GM23248 (cell line): Measurements from ENCODE around the gene SDR9C7. TPM values are rescaled to one million over a fixed set of nuclear protein-coding genes. Genes with fewer than 3 reads are reported as not detected.
"Not testable (repeated sequence)": the region's sequence is repeated elsewhere in the genome, so short reads cannot be mapped to it uniquely, and the experiment has no call there.

Experiments
- DNase-seq: peaks from one replicate; pipeline ENCODE4 v3.0.0-alpha.2; 2015
- H2AFZ ChIP-seq: fragments of 200-600 bp; sonication (generic); 2 replicates; pipeline ENCODE4 v1.6.1; 2016; ENCODE audit warnings: antibody characterized with exemption
- H3F3A ChIP-seq: fragments of 200-600 bp; sonication (generic); 2 replicates; pipeline ENCODE4 v1.6.1; 2016; ENCODE audit warnings: mild to moderate bottlenecking, antibody characterized with exemption, mixed run types; ENCODE audit not compliant: insufficient read depth
- H3K27ac ChIP-seq: fragments of 200-600 bp; sonication (generic); 2 replicates; pipeline ENCODE4 v1.5.1; 2016; ENCODE audit warnings: mild to moderate bottlenecking
- H3K27me3 ChIP-seq: fragments of 200-600 bp; sonication (generic); replicated peaks from 2 replicates; pipeline ENCODE4 v1.6.1; 2016; ENCODE audit warnings: mild to moderate bottlenecking; ENCODE audit not compliant: insufficient read depth
- H3K36me3 ChIP-seq: fragments of 200-600 bp; sonication (generic); 2 replicates; pipeline ENCODE4 v1.6.1; 2016; ENCODE audit warnings: low read depth, mild to moderate bottlenecking
- H3K4me1 ChIP-seq: fragments of 200-600 bp; sonication (generic); 2 replicates; pipeline ENCODE4 v1.6.1; 2016; ENCODE audit warnings: mild to moderate bottlenecking; ENCODE audit not compliant: insufficient read depth
- H3K4me2 ChIP-seq: fragments of 200-600 bp; sonication (generic); one replicate; pipeline ENCODE4 v1.6.1; 2016; ENCODE audit warnings: mild to moderate bottlenecking; ENCODE audit not compliant: unreplicated experiment
- H3K4me3 ChIP-seq: fragments of 200-600 bp; sonication (generic); 2 replicates; pipeline ENCODE4 v1.5.1; 2016; ENCODE audit warnings: mild to moderate bottlenecking
- H3K79me2 ChIP-seq: fragments of 200-600 bp; sonication (generic); 2 replicates; pipeline ENCODE4 v1.6.1; 2016; ENCODE audit warnings: mild to moderate bottlenecking; ENCODE audit not compliant: insufficient read depth
- H3K9ac ChIP-seq: fragments of 200-600 bp; sonication (generic); 2 replicates; pipeline ENCODE4 v1.6.1; 2016; ENCODE audit warnings: mild to moderate bottlenecking
- H3K9me2 ChIP-seq: fragments of 200-600 bp; sonication (generic); 2 replicates; pipeline ENCODE4 v1.6.1; 2016; ENCODE audit warnings: mixed run types, mild to moderate bottlenecking, moderate library complexity; ENCODE audit not compliant: insufficient read depth
- H3K9me3 ChIP-seq: fragments of 200-600 bp; sonication (generic); one replicate; pipeline ENCODE4 v1.6.1; 2017; ENCODE audit warnings: low read depth
- H4K20me1 ChIP-seq: fragments of 200-600 bp; sonication (generic); 2 replicates; pipeline ENCODE4 v1.6.0; 2016; ENCODE audit not compliant: insufficient read depth
- EZH2 ChIP-seq: fragments of 200-600 bp; sonication (generic); IDR thresholded peaks from 2 replicates; pipeline ENCODE4 v1.6.1; 2018; ENCODE audit warnings: antibody characterized with exemption, mild to moderate bottlenecking; ENCODE audit not compliant: insufficient read depth, poor library complexity, severe bottlenecking
- EZH2phosphoT487 ChIP-seq: fragments of 200-600 bp; sonication (generic); IDR thresholded peaks from 2 replicates; pipeline ENCODE4 v1.6.1; 2018; ENCODE audit warnings: antibody characterized with exemption, moderate library complexity, mild to moderate bottlenecking, low read depth; ENCODE audit not compliant: insufficient read depth
- WGBS, 2 experiments: methylation state at CpG; one replicate each; pipeline ENCODE4 v1.1.6; 2015 to 2017; ENCODE audit warnings: low lambda C conversion rate in 2 of 2, low coverage in 1 of 2; ENCODE audit errors: missing lambda C conversion rate in 2 of 2; 5-methylcytosine and 5-hydroxymethylcytosine counted together
- in situ Hi-C: fragments of 300-500 bp; cut with MboI; formaldehyde crosslinking; loops from 2 replicates; pipeline ENCODE4 v1.15.0; 2020
- polyA plus RNA-seq: library from polyadenylated mRNA; unstranded; fragments of >200 nt; fragmentation: Nextera tagmentation; extraction: Ambion mirVana; gene quantifications from 2 replicates; pipeline ENCODE4 v1.2.1, GENCODE V29; 2016
- total RNA-seq: library from RNA; depleted of rRNA; stranded (reverse); fragments of >200 nt; shearing (Covaris generic); gene quantifications from 2 replicates; pipeline ENCODE4 v1.2.3, GENCODE V29; 2014

The SDR9C7 gene
- total and polyA plus RNA-seq, 2 experiments from 2014 or later: not detected

GRCh38 chr12:56980268-56980667 is 46.1 kb upstream of the SDR9C7 start:
- DNase-seq: no peak
- 78 to 84% methylated on average over 6 of the region's 6 CpGs for WGBS, 2 experiments
- Histone ChIP-seq H3K9me3 (no peaks in the 10 kb centered on the region), H3K36me3 (no peaks in the 10 kb centered on the region), H3K4me2 (no peak overlapping the region), H4K20me1 (no peaks in the 10 kb centered on the region), H3F3A (no peaks in the 10 kb centered on the region), H2AFZ (no peak overlapping the region), H3K4me1 (no peaks in the 10 kb centered on the region), H3K79me2 (no peaks in the 10 kb centered on the region), H3K9ac (no peak overlapping the region), H3K27ac (no peak overlapping the region), H3K27me3 (0 out of 2 replicates have a peak, but pooled peaks cover 6% of the 10 kb centered on the region), H3K9me2 (no peaks in the 10 kb centered on the region), H3K4me3 (no peak overlapping the region)
- no peak for TF ChIP-seq EZH2
- TF ChIP-seq EZH2phosphoT487: no peak
- in situ Hi-C loops: no loop called here

GRCh38 chr12:56979628-56980027 is 45.4 kb upstream of the SDR9C7 start:
- TF ChIP-seq EZH2 (no peak), EZH2phosphoT487 (no peak)
- no peak overlapping the region for H3K9ac ChIP-seq
- H3K27me3 ChIP-seq: 0 out of 2 replicates have a peak, but pooled peaks cover 6% of the 10 kb centered on the region
- DNase-seq: peak; percentile 35
- H3K36me3 ChIP-seq: no peaks in the 10 kb centered on the region
- no peaks in the 10 kb centered on the region for H3K9me2 ChIP-seq
- 86 to 89% methylated on average over 3 of the region's 3 CpGs for WGBS, 2 experiments
- H4K20me1 ChIP-seq: no peaks in the 10 kb centered on the region
- H3K27ac ChIP-seq: no peak overlapping the region
- no peak overlapping the region for H3K4me3 ChIP-seq
- in situ Hi-C loops: no loop called here
- no peaks in the 10 kb centered on the region for H3K9me3 ChIP-seq
- H3K79me2 ChIP-seq: no peaks in the 10 kb centered on the region
- no peak overlapping the region for H3K4me2 ChIP-seq
- no peak overlapping the region for H2AFZ ChIP-seq
- no peaks in the 10 kb centered on the region for H3F3A ChIP-seq
- no peaks in the 10 kb centered on the region for H3K4me1 ChIP-seq

GRCh38 chr12:56978397-56979138 is 44.4 kb upstream of the SDR9C7 start:
- no peaks in the 10 kb centered on the region for H3K4me1 ChIP-seq
- H3K27me3 ChIP-seq: 0 out of 2 replicates have a peak, but pooled peaks cover 6% of the 10 kb centered on the region
- no peaks in the 10 kb centered on the region for H3K9me2 ChIP-seq
- H2AFZ ChIP-seq: no peak overlapping the region
- in situ Hi-C loops: no loop called here
- no peak overlapping the region for H3K9ac ChIP-seq
- H3K9me3 ChIP-seq: no peaks in the 10 kb centered on the region
- no peak overlapping the region for H3K27ac ChIP-seq
- DNase-seq: no peak
- WGBS, 2 experiments: 65 to 87% methylated on average over 3 of the region's 3 CpGs
- no peak overlapping the region for H3K4me2 ChIP-seq
- no peaks in the 10 kb centered on the region for H3F3A ChIP-seq
- H3K4me3 ChIP-seq: no peak overlapping the region
- no peaks in the 10 kb centered on the region for H3K36me3 ChIP-seq
- no peaks in the 10 kb centered on the region for H3K79me2 ChIP-seq
- H4K20me1 ChIP-seq: no peaks in the 10 kb centered on the region
- TF ChIP-seq EZH2phosphoT487 (no peak), EZH2 (no peak)

- H3K79me2 ChIP-seq, H3K27me3 ChIP-seq, H2AFZ ChIP-seq, H3K27ac ChIP-seq, DNase-seq, H3K4me2 ChIP-seq, in situ Hi-C loops, H3F3A ChIP-seq, H3K4me3 ChIP-seq, H3K9me2 ChIP-seq, H3K4me1 ChIP-seq, H3K9me3 ChIP-seq, H4K20me1 ChIP-seq, H3K36me3 ChIP-seq, H3K9ac ChIP-seq: not testable (repeated sequence)
- WGBS, 2 experiments: 34 to 36% methylated on average over 3 to 4 of the region's 4 CpGs
Measured at GRCh38 chr12:56977361-56977760, 43.2 kb upstream of the SDR9C7 start.

- H3K79me2 ChIP-seq, H2AFZ ChIP-seq, H3K4me1 ChIP-seq, H3K27me3 ChIP-seq, H3K4me2 ChIP-seq, H3K27ac ChIP-seq, in situ Hi-C loops, H3K4me3 ChIP-seq, H3K9me2 ChIP-seq, DNase-seq, H3K9ac ChIP-seq, H3F3A ChIP-seq, H3K36me3 ChIP-seq, H4K20me1 ChIP-seq, H3K9me3 ChIP-seq: not testable (repeated sequence)
- 41 to 51% methylated on average over 3 of the region's 3 CpGs for WGBS, 2 experiments
Measured at GRCh38 chr12:56974224-56974623, 40.0 kb upstream of the SDR9C7 start.

- WGBS, 2 experiments: 47 to 49% methylated on average over 6 of the region's 6 CpGs
- H3K79me2 ChIP-seq, DNase-seq, H3K9ac ChIP-seq, H3K27ac ChIP-seq, in situ Hi-C loops, H3F3A ChIP-seq, H3K4me1 ChIP-seq, H4K20me1 ChIP-seq, H3K9me3 ChIP-seq, H2AFZ ChIP-seq, H3K4me3 ChIP-seq, H3K4me2 ChIP-seq, H3K27me3 ChIP-seq, H3K36me3 ChIP-seq, H3K9me2 ChIP-seq: not testable (repeated sequence)
Measured at GRCh38 chr12:56968910-56969309, 34.7 kb upstream of the SDR9C7 start.

- H3K79me2 ChIP-seq, H2AFZ ChIP-seq, H3K4me2 ChIP-seq, DNase-seq, H3K4me3 ChIP-seq, in situ Hi-C loops, H3K9me2 ChIP-seq, H3K9ac ChIP-seq, H3K36me3 ChIP-seq, H4K20me1 ChIP-seq, H3K27ac ChIP-seq, H3K27me3 ChIP-seq, H3K9me3 ChIP-seq, H3F3A ChIP-seq, H3K4me1 ChIP-seq: not testable (repeated sequence)
- WGBS, 2 experiments: 86 to 87% methylated on average over 15 of the region's 15 CpGs
Measured at GRCh38 chr12:56965997-56966642, 31.9 kb upstream of the SDR9C7 start.
